HepG2 (cell line): ENCODE measurements around the gene KIF1C. TPM values are rescaled to one million over a fixed set of nuclear protein-coding genes. Genes with fewer than 3 reads are reported as not detected.

Experiments used
- BHLHE40 ChIP-seq: IDR thresholded peaks from 2 replicates; pipeline ENCODE4 v1.6.1; 2011; ENCODE audit warnings: low read length, improper control_type of control experiment
- CAMTA2 ChIP-seq: sonication (generic); formaldehyde crosslinking; IDR thresholded peaks from 2 replicates; pipeline ENCODE4 v1.4.0; 2020; ENCODE audit warnings: mild to moderate bottlenecking, missing genetic modification reagents, borderline replicate concordance
- DNMT1 ChIP-seq: sonication (generic); formaldehyde crosslinking; IDR thresholded peaks from 2 replicates; pipeline ENCODE4 v1.5.1; 2020; ENCODE audit warnings: mild to moderate bottlenecking, missing genetic modification reagents
- ELK4 ChIP-seq: sonication (generic); formaldehyde crosslinking; IDR thresholded peaks from 2 replicates; pipeline ENCODE4 v1.9.0; 2021; ENCODE audit warnings: missing genetic modification reagents, borderline replicate concordance
- JUN ChIP-seq: sonication (generic); formaldehyde crosslinking; IDR thresholded peaks from 2 replicates; pipeline ENCODE4 v1.4.0; 2020; ENCODE audit warnings: mild to moderate bottlenecking, missing genetic modification reagents
- MEIS2 ChIP-seq: sonication (generic); formaldehyde crosslinking; IDR thresholded peaks from 2 replicates; pipeline ENCODE4 v1.9.0; 2021; ENCODE audit warnings: mild to moderate bottlenecking, missing genetic modification reagents
- MYNN ChIP-seq: sonication (generic); formaldehyde crosslinking; IDR thresholded peaks from 2 replicates; pipeline ENCODE4 v1.4.0; 2020; ENCODE audit warnings: mild to moderate bottlenecking, low read depth, missing genetic modification reagents
- NFE2L2 ChIP-seq: fragments of 150-350 bp; IDR thresholded peaks from 2 replicates; pipeline ENCODE4 v1.6.1; 2014; ENCODE audit warnings: low read length
- POGZ ChIP-seq: sonication (generic); formaldehyde crosslinking; IDR thresholded peaks from 2 replicates; pipeline ENCODE4 v1.4.0; 2020; ENCODE audit warnings: mild to moderate bottlenecking, missing genetic modification reagents
- SP140L ChIP-seq: sonication (generic); formaldehyde crosslinking; IDR thresholded peaks from 2 replicates; pipeline ENCODE4 v1.4.0; 2020; ENCODE audit warnings: missing genetic modification reagents, borderline replicate concordance
- TBP ChIP-seq: sonication (generic); formaldehyde crosslinking; IDR thresholded peaks from 2 replicates; pipeline ENCODE4 v1.5.0; 2020; ENCODE audit warnings: missing genetic modification reagents
- THRA ChIP-seq: sonication (generic); formaldehyde crosslinking; IDR thresholded peaks from 2 replicates; pipeline ENCODE4 v1.4.0; 2020; ENCODE audit warnings: missing genetic modification reagents, borderline replicate concordance
- UBTF ChIP-seq: sonication (generic); formaldehyde crosslinking; IDR thresholded peaks from 2 replicates; pipeline ENCODE4 v1.4.0; 2020; ENCODE audit warnings: mild to moderate bottlenecking, missing genetic modification reagents
- ZNF337 ChIP-seq: sonication (generic); formaldehyde crosslinking; IDR thresholded peaks from 2 replicates; pipeline ENCODE4 v1.5.1; 2020; ENCODE audit warnings: missing genetic modification reagents, low read depth, mild to moderate bottlenecking, borderline replicate concordance
- ZNF382 ChIP-seq: sonication (generic); formaldehyde crosslinking; IDR thresholded peaks from 2 replicates; pipeline ENCODE4 v1.5.0; 2020; ENCODE audit warnings: missing genetic modification reagents, mild to moderate bottlenecking, borderline replicate concordance
- ZNF773 ChIP-seq: sonication (generic); formaldehyde crosslinking; IDR thresholded peaks from 2 replicates; pipeline ENCODE4 v1.4.0; 2020; ENCODE audit warnings: missing genetic modification reagents, borderline replicate concordance
- ZSCAN20 ChIP-seq: sonication (generic); formaldehyde crosslinking; IDR thresholded peaks from 2 replicates; pipeline ENCODE4 v1.4.0; 2020; ENCODE audit warnings: missing genetic modification reagents, mild to moderate bottlenecking, borderline replicate concordance
- ZZZ3 ChIP-seq: sonication (generic); formaldehyde crosslinking; IDR thresholded peaks from 2 replicates; pipeline ENCODE4 v1.4.0; 2020; ENCODE audit warnings: missing genetic modification reagents, mild to moderate bottlenecking, borderline replicate concordance
- polyA plus RNA-seq, 8 experiments: library from polyadenylated mRNA; depleted of rRNA in 3 of 8; stranded (reverse) in 7 of 8; unstranded in 1 of 8; fragments of >200 nt; fragmentation: Illumina TruSeq in 4 of 8; extraction: Trizol in 4 of 8; gene quantifications; 2 replicates each; pipeline versions ENCODE4 v1.2.1 to v1.2.3, GENCODE V29; 2011 to 2016; ENCODE audit warnings: low read depth in 4 of 8, missing spikeins in 1 of 8, mixed read lengths in 1 of 8; ENCODE audit not compliant: insufficient read depth in 1 of 8
- total RNA-seq, 5 experiments: library from RNA; depleted of rRNA; stranded (reverse); fragments of >200 nt; fragmentation: Illumina TruSeq; extraction: Trizol; gene quantifications; 2 replicates each; pipeline ENCODE4 v1.2.3, GENCODE V29; 2016; ENCODE audit warnings: low read depth in 1 of 5
- TF ChIP-seq, protein P1 (sequence below): sonication (generic); formaldehyde crosslinking; conservative IDR thresholded peaks from 2 replicates; pipeline ENCODE4 v1.4.0; 2020; ENCODE audit warnings: missing genetic modification reagents
- TF ChIP-seq, protein P2 (sequence below): sonication (generic); formaldehyde crosslinking; IDR thresholded peaks from 2 replicates; pipeline ENCODE4 v1.8.0; 2022; ENCODE audit warnings: mild to moderate bottlenecking, missing genetic modification reagents, moderate library complexity

KIF1C gene
- total and polyA plus RNA-seq, 2 of the 13 experiments (the other 11 are each of a cell fraction or from before 2014, with no cell fraction given): 70.0 to 104 TPM

DNA sequence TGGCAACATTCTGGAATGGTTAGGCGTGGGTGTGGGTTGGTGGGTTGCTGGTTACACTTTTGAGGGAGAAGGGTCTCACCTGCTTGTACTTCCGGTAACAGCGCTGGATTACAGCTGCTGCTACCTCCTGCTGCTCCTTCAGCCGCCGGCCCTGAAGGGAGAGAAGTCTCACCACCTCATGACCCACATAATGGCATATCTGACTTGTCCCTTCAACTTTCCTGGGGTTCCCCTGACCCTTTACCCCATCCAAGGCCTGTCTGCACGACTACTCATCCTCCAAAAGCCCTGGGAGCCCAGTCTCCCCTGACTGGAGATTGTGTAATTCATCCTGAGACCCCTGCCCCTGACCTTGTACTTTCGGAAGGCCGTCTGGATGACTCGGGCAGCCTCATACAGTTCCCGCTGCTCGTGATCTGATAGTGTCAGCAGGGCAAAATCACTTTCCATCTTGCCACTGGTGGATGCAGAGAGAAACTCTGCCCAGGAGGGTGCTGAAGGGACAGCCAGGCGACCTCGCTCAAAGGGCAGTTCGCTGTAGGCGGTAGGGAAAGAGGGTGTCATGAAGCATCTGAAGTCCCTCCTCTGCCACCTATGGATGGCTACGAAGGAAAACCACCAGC is 28.1 kb upstream of the KIF1C start (continued):
- TF ChIP-seq, protein P1, sequence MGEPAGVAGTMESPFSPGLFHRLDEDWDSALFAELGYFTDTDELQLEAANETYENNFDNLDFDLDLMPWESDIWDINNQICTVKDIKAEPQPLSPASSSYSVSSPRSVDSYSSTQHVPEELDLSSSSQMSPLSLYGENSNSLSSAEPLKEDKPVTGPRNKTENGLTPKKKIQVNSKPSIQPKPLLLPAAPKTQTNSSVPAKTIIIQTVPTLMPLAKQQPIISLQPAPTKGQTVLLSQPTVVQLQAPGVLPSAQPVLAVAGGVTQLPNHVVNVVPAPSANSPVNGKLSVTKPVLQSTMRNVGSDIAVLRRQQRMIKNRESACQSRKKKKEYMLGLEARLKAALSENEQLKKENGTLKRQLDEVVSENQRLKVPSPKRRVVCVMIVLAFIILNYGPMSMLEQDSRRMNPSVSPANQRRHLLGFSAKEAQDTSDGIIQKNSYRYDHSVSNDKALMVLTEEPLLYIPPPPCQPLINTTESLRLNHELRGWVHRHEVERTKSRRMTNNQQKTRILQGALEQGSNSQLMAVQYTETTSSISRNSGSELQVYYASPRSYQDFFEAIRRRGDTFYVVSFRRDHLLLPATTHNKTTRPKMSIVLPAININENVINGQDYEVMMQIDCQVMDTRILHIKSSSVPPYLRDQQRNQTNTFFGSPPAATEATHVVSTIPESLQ (CRISPR knock-in tag): no peak
- TF ChIP-seq TBP (CRISPR knock-in tag) (no peak), POGZ (CRISPR knock-in tag) (no peak), THRA (no peak), ZNF337 (CRISPR knock-in tag) (no peak), MYNN (CRISPR knock-in tag) (no peak), DNMT1 (CRISPR knock-in tag) (no peak), MEIS2 (CRISPR knock-in tag) (0 out of 2 replicates have a peak, but pooled peaks have one; percentile 14), SP140L (CRISPR knock-in tag) (no peak), NFE2L2 (no peak), CAMTA2 (CRISPR knock-in tag) (no peak), ZNF773 (CRISPR knock-in tag) (no peak), BHLHE40 (no peak), ZZZ3 (CRISPR knock-in tag) (no peak), ZSCAN20 (CRISPR knock-in tag) (no peak), JUN (CRISPR knock-in tag) (no peak), ELK4 (CRISPR knock-in tag) (no peak), ZNF382 (CRISPR knock-in tag) (no peak), UBTF (no peak; the same call in 1 of the 2 replicates)
- TF ChIP-seq, protein P2, sequence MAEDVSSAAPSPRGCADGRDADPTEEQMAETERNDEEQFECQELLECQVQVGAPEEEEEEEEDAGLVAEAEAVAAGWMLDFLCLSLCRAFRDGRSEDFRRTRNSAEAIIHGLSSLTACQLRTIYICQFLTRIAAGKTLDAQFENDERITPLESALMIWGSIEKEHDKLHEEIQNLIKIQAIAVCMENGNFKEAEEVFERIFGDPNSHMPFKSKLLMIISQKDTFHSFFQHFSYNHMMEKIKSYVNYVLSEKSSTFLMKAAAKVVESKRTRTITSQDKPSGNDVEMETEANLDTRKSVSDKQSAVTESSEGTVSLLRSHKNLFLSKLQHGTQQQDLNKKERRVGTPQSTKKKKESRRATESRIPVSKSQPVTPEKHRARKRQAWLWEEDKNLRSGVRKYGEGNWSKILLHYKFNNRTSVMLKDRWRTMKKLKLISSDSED (CRISPR knock-in tag): no peak
